Stomach (tissue), 9 donors: ENCODE results near the gene ATP8A2. TPM values are rescaled to one million over a fixed set of nuclear protein-coding genes. Genes with fewer than 3 reads are reported as not detected.

Experiments used
- DNase-seq, 2 donors: peaks; one replicate each; pipeline versions ENCODE4 v3.0.0 to v3.0.0-alpha.2; 2013 to 2019
- H3K27ac ChIP-seq, 5 donors: fragments of 200-600 bp in 4 of 5; sonication (generic) in 4 of 5; one replicate each; pipeline ENCODE4 v1.5.1; 2013 to 2019; ENCODE audit warnings: mild to moderate bottlenecking in 1 of 5, moderate library complexity in 1 of 5
- H3K27me3 ChIP-seq, 3 donors: fragments of 200-600 bp; sonication (generic); one replicate each; pipeline ENCODE4 v1.5.1; 2017 to 2019; ENCODE audit warnings: mixed run types in 1 of 3
- H3K36me3 ChIP-seq, 4 donors: fragments of 200-600 bp; sonication (generic); 1 replicate in 3 of 4; 2 replicates in 1 of 4; pipeline ENCODE4 v1.5.1; 2016 to 2019
- H3K4me1 ChIP-seq, 4 donors: fragments of 200-600 bp; sonication (generic); one replicate each; pipeline ENCODE4 v1.5.1; 2016 to 2019
- H3K4me3 ChIP-seq, 4 donors: fragments of 200-600 bp; sonication (generic) in 3 of 4; one replicate each; pipeline ENCODE4 v1.5.1; 2016 to 2019; ENCODE audit warnings: mild to moderate bottlenecking in 1 of 4
- H3K9me3 ChIP-seq, 4 donors: fragments of 200-600 bp; sonication (generic); one replicate each; pipeline ENCODE4 v1.5.1; 2016 to 2019
- EP300 ChIP-seq: sonication (generic); formaldehyde crosslinking; IDR thresholded peaks from one replicate; pipeline ENCODE4 v1.6.1; 2017; ENCODE audit warnings: antibody characterized with exemption
- POLR2A ChIP-seq, 4 donors: fragments of 450-650 bp; IDR thresholded peaks; one replicate each; pipeline ENCODE4 v1.6.1; 2016; ENCODE audit warnings: antibody characterized with exemption in 4 of 4, control low read depth in 2 of 4, mild to moderate bottlenecking in 1 of 4, moderate library complexity in 1 of 4
- POLR2AphosphoS5 ChIP-seq, 3 donors: sonication (generic); formaldehyde crosslinking; IDR thresholded peaks; one replicate each; pipeline ENCODE4 v1.6.1; 2016; ENCODE audit warnings: antibody characterized with exemption in 3 of 3
- WGBS, 5 donors: extraction: QIAGEN DNeasy Blood & Tissue Kit in 3 of 5; methylation state at CpG; one replicate each; pipeline versions ENCODE4 v1.1.5 to v1.1.7; 2013 to 2018; 5-methylcytosine and 5-hydroxymethylcytosine counted together
- intact Hi-C: fragments of 100-400 bp; cut with DNase I; formaldehyde crosslinking; loops from one replicate; pipeline ENCODE4 v1.15.1; 2023; ENCODE audit warnings: low total_unique reads
- polyA plus RNA-seq, 3 donors: library from polyadenylated mRNA; stranded (reverse); fragments of 200-250 nt; gene quantifications; one replicate each; pipeline ENCODE4 v1.2.3, GENCODE V29; 2013
- total RNA-seq, 5 donors: library from RNA; depleted of rRNA; stranded (reverse); fragments of >200 nt; gene quantifications; one replicate each; pipeline versions ENCODE4 v1.1.0 to v1.2.3, GENCODE V29; 2014 to 2016
- TF ChIP-seq, protein P1 (sequence below), 7 experiments: fragments of 450-650 bp in 4 of 7; fragments of 200-600 bp in 3 of 7; sonication (generic) in 3 of 7; IDR thresholded peaks; one replicate each; pipeline ENCODE4 v1.5.1; 2016 to 2019; ENCODE audit warnings: antibody characterized with exemption in 7 of 7, control low read depth in 2 of 7, mild to moderate bottlenecking in 1 of 7
- donor health status: healthy with polysubstance abuse.
- donor health status: Bipolar disorder and iron deficiency.
- donor health status: healthy.

Gene ATP8A2
- total and polyA plus RNA-seq, 8 donors, result 0.12 to 3.5 (median 0.20) TPM; not detected in 3

DNA sequence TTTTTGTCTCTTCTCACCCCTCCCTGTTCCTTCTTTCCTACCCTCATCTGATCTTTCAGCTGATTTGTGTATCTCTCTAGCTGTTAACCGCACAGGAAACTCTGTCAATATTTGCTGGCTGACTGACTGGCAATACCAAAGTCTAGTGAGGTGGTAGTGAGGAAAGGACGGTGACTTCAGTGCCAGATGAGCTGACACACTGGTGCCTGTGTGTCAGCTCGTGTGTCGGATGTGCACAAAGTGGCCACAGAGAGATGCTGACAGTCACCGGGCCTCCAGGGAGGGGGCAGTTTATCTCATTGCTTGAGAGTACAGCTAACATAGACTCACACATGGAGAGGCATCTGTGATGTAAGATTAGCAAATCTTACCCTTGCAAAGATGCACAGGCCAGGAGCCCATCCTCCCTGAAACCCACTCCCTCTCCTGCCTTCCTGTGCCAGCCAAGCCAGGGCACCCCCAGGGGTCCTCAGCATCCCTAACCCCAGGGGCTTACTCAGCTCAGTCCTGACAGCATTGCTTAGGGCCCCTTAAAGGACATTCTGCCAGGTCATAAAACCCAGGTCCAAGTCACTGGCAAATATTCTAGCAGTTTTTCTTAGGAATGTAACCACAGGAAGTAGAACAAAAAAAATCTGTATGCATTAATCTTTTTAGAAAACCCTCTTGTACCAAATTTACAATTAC is 599.8 kb downstream of the ATP8A2 start:
- H3K27ac ChIP-seq, result no peak overlapping the region
- peak in 1 of 2 donors; percentile 43 for DNase-seq
- H3K27me3 ChIP-seq, result peaks cover 0 to 7% (median 0%) of the 10 kb centered on the region in 3 donors
- WGBS, 5 donors, result 27 to 67% (median 37%) methylated on average over 5 of the region's 5 CpGs
- intact Hi-C loops, result no loop called here
- no peaks in the 10 kb centered on the region for H3K4me1 ChIP-seq
- no peaks in the 10 kb centered on the region for H3K36me3 ChIP-seq
- H3K9me3 ChIP-seq, result no peaks in the 10 kb centered on the region
- no peak overlapping the region for H3K4me3 ChIP-seq
- TF ChIP-seq POLR2A (IDR thresholded peaks at IDR 0.05), result no peak
- TF ChIP-seq POLR2AphosphoS5 (IDR thresholded peaks at IDR 0.05), result no peak
- no peak for TF ChIP-seq EP300
- TF ChIP-seq, protein P1, sequence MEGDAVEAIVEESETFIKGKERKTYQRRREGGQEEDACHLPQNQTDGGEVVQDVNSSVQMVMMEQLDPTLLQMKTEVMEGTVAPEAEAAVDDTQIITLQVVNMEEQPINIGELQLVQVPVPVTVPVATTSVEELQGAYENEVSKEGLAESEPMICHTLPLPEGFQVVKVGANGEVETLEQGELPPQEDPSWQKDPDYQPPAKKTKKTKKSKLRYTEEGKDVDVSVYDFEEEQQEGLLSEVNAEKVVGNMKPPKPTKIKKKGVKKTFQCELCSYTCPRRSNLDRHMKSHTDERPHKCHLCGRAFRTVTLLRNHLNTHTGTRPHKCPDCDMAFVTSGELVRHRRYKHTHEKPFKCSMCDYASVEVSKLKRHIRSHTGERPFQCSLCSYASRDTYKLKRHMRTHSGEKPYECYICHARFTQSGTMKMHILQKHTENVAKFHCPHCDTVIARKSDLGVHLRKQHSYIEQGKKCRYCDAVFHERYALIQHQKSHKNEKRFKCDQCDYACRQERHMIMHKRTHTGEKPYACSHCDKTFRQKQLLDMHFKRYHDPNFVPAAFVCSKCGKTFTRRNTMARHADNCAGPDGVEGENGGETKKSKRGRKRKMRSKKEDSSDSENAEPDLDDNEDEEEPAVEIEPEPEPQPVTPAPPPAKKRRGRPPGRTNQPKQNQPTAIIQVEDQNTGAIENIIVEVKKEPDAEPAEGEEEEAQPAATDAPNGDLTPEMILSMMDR (IDR thresholded peaks at IDR 0.05), result no peak

DNA sequence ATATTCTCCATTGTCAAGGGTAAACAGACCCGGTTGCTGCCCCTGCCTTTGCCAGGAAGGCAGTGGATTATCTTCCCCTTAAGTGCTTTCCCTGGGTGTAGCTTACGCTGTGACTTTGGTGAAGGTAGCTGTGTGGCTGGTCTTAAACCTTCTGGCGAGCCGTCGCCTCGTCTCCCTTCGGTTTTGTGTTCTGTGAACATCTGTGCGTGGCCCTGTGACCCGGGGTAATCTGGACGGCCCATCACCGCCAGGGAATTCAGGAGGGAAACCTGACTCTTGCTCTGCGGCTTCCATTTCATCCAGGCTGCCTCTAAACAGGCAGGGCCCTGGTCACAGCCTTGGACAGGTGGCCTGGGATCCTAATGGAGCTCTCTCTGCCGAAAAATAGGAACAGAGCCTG is 601.3 kb downstream of the ATP8A2 start:
- intact Hi-C loops, result no loop called here
- no peak for DNase-seq
- peaks cover 0 to 11% (median 5%) of the 10 kb centered on the region in 4 donors for H3K4me1 ChIP-seq

DNA sequence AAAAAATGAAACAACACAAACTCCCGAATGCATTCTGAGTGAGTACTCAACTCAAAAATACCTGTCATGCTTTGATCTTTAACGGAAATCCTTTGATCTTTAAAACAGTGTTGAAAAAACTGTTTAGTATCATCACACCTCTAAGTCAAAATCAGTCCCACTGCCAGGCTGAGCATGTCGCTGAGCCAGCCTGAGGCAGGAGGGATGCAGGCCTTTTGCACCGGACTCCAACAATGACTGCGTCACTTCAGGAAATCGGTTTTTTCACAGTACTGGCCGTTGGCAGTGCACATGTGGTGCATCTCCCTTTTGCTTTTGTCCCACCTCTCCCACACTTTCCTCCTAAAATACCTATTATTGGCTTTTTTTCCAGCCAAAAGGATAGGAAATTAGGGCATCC is 601.8 kb downstream of the ATP8A2 start:
- Histone ChIP-seq H3K4me3 (no peak overlapping the region), H3K27ac (no peak overlapping the region), H3K9me3 (no peaks in the 10 kb centered on the region), H3K4me1 (peaks cover 0 to 14% (median 7%) of the 10 kb centered on the region in 4 donors), H3K36me3 (no peaks in the 10 kb centered on the region), H3K27me3 (peaks cover 0 to 7% (median 0%) of the 10 kb centered on the region in 3 donors)
- peak in 1 of 2 donors; percentile 25 for DNase-seq
- intact Hi-C loops, result no loop called here
- 71 to 82% (median 77%) methylated on average over 7 of the region's 7 CpGs for WGBS, 5 donors
- TF ChIP-seq EP300, result no peak
- TF ChIP-seq POLR2AphosphoS5 (IDR thresholded peaks at IDR 0.05), result no peak

More for the DNA sequence above, 601.3 kb downstream of the ATP8A2 start:
- H3K4me3 ChIP-seq, result no peak overlapping the region
- H3K27me3 ChIP-seq, result peaks cover 0 to 7% (median 0%) of the 10 kb centered on the region in 3 donors
- 75 to 81% (median 79%) methylated on average over 12 to 13 of the region's 13 CpGs for WGBS, 5 donors
- no peaks in the 10 kb centered on the region for H3K9me3 ChIP-seq
- H3K36me3 ChIP-seq, result no peaks in the 10 kb centered on the region
- TF ChIP-seq POLR2A (IDR thresholded peaks at IDR 0.05) (no peak), POLR2AphosphoS5 (IDR thresholded peaks at IDR 0.05) (no peak), EP300 (no peak)
- TF ChIP-seq, protein P1 (IDR thresholded peaks at IDR 0.05), result no peak
- H3K27ac ChIP-seq, result no peak overlapping the region

DNA sequence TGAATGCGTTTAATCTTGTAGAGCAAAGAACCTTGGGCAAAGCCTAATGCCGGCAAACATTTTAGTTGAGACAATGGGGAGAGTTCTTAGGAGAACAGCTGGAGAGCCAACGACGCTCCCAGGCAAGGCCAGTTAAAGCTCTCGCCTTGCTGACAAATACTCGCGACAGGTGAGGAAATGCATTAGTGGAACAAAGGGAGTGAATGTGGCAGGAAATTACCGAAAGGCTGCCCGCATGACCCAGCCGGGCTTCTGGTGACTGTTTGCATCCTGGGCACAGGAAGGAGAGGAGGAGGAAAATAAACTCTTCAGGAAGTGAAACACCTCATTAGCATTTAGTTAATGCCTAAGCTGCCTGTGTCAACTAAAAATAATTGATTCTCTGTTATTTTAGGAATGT is 605.4 kb downstream of the ATP8A2 start:
- Histone ChIP-seq H3K27ac (no peak overlapping the region), H3K4me1 (peaks cover 0 to 15% (median 8%) of the 10 kb centered on the region in 4 donors), H3K36me3 (no peaks in the 10 kb centered on the region), H3K4me3 (no peak overlapping the region), H3K27me3 (peaks cover 0 to 7% (median 0%) of the 10 kb centered on the region in 3 donors), H3K9me3 (no peaks in the 10 kb centered on the region)
- TF ChIP-seq, protein P1 (IDR thresholded peaks at IDR 0.05), result no peak
- TF ChIP-seq EP300 (no peak), POLR2AphosphoS5 (IDR thresholded peaks at IDR 0.05) (no peak), POLR2A (IDR thresholded peaks at IDR 0.05) (no peak)
- peak in 1 of 2 donors; percentile 66 for DNase-seq
- intact Hi-C loops, result no loop called here
- WGBS, 5 donors, result 33 to 47% (median 39%) methylated on average over 10 of the region's 10 CpGs

DNA sequence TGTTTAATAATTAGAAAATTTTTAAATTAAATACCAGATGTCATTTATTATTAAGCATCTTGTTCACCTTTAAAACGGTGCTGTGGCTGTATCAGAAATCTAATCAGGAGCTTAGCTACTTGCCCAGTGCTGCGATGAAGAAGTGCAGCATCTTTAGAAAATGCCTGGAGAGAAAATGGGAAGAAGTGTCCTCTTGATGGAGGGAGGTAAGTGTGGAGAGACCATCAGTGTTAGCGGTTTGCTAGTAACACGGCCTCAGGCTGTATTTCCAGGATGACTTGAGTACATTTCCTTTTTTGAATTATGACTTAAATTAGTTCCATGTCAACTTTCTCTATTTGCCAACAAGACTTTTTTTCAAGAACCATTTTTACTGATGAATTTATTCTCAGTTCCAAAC is 605.9 kb downstream of the ATP8A2 start:
- 39 to 62% (median 44%) methylated on average over 4 of the region's 4 CpGs for WGBS, 5 donors
- H3K4me1 ChIP-seq, result peaks cover 0 to 15% (median 8%) of the 10 kb centered on the region in 4 donors
- H3K36me3 ChIP-seq, result no peaks in the 10 kb centered on the region
- H3K4me3 ChIP-seq, result no peak overlapping the region
- DNase-seq, result no peak
- no peaks in the 10 kb centered on the region for H3K9me3 ChIP-seq
- intact Hi-C loops, result no loop called here
- no peak overlapping the region for H3K27ac ChIP-seq
- H3K27me3 ChIP-seq, result peaks cover 0 to 7% (median 0%) of the 10 kb centered on the region in 3 donors
- TF ChIP-seq POLR2AphosphoS5 (IDR thresholded peaks at IDR 0.05) (no peak), POLR2A (IDR thresholded peaks at IDR 0.05) (no peak), EP300 (no peak)
- TF ChIP-seq, protein P1 (IDR thresholded peaks at IDR 0.05), result no peak
